Body of pancreas (tissue), 4 donors: ENCODE results near the gene WDR12. TPM values are rescaled to one million over a fixed set of nuclear protein-coding genes. Genes with fewer than 3 reads are reported as not detected.

Experiments
- ATAC-seq: fragments of 150-250 bp; one replicate; pipeline ENCODE4 v1.9.1; 2016
- DNase-seq, 4 donors: peaks; one replicate each; pipeline ENCODE4 v3.0.0-alpha.2; 2019
- H3K27ac ChIP-seq, 4 donors: fragments of 200-600 bp; sonication (generic); 1 replicate in 3 of 4; 2 replicates in 1 of 4; pipeline versions ENCODE4 v1.5.1 to v1.6.1; 2016 to 2019; ENCODE audit warnings: mild to moderate bottlenecking in 1 of 4, mixed read lengths in 1 of 4, moderate library complexity in 1 of 4
- H3K27me3 ChIP-seq, 2 donors: fragments of 200-600 bp; sonication (generic); one replicate each; pipeline ENCODE4 v1.6.0; 2016; ENCODE audit warnings: mild to moderate bottlenecking in 1 of 2
- H3K36me3 ChIP-seq, 2 donors: fragments of 200-600 bp; sonication (generic); replicated peaks in 1 of 2; 2 replicates each; pipeline ENCODE4 v1.5.1; 2016; ENCODE audit warnings: low read depth in 2 of 2; ENCODE audit not compliant: insufficient read depth in 1 of 2
- H3K4me1 ChIP-seq: fragments of 200-600 bp; sonication (generic); one replicate; pipeline ENCODE4 v1.6.0; 2016
- H3K4me3 ChIP-seq, 2 donors: fragments of 200-600 bp; sonication (generic); 1 replicate in 1 of 2; 2 replicates in 1 of 2; pipeline ENCODE4 v1.5.1; 2016 to 2019
- H3K9me3 ChIP-seq, 3 donors: fragments of 200-600 bp; sonication (generic); 1 replicate in 2 of 3; 2 replicates in 1 of 3; pipeline ENCODE4 v1.5.1; 2016
- POLR2A ChIP-seq, 3 donors: fragments of 450-650 bp; IDR thresholded peaks; one replicate each; pipeline ENCODE4 v1.6.1; 2016; ENCODE audit warnings: antibody characterized with exemption in 3 of 3, mild to moderate bottlenecking in 2 of 3
- WGBS, 2 donors: methylation state at CpG; one replicate each; pipeline ENCODE4 v1.1.5; 2017; 5-methylcytosine and 5-hydroxymethylcytosine counted together
- intact Hi-C: fragments of 100-400 bp; cut with DNase I; formaldehyde crosslinking; loops from one replicate; pipeline ENCODE4 v1.15.1; 2023
- total RNA-seq, 2 donors: library from RNA; depleted of rRNA; stranded (reverse); fragments of >200 nt; gene quantifications; one replicate each; pipeline ENCODE4 v1.1.0, GENCODE V29; 2016
- TF ChIP-seq, protein P1 (sequence below), 7 experiments: fragments of 450-650 bp in 4 of 7; fragments of 200-600 bp in 3 of 7; sonication (generic) in 3 of 7; IDR thresholded peaks; one replicate each; pipeline ENCODE4 v1.5.1; 2016 to 2019; ENCODE audit warnings: antibody characterized with exemption in 7 of 7

Gene WDR12
- total RNA-seq, 2 donors from 2014 or later, result 5.3 to 9.9 TPM

DNA sequence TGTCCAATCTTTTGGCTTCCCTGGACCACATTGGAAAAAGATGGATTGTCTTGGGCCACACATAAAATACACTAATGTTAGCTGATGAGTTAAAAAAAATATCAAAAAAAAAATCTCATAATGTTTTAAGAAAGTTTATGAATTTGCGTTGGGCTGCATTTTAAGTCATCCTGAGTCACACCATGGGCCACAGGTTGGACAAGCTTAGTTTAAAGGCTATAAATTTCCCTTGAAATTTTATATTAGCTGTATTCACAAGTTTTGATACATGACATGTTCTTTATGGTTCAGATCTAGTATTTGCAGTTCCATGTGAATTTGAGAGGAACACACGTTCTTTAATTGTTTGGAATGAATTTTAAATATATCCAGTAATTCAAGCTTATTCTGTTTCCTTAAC, 22.5 kb upstream of the WDR12 start:
- intact Hi-C loops, result no loop called here
- H3K36me3 ChIP-seq, result no peaks in the 10 kb centered on the region
- whole genome bisulfite sequencing, 2 donors, result 95 to 96% methylated on average over 2 of the region's 2 CpGs
- no peak for ATAC-seq
- H3K9me3 ChIP-seq, result no peaks in the 10 kb centered on the region
- no peak overlapping the region for H3K4me3 ChIP-seq
- H3K27ac ChIP-seq, result no peak overlapping the region
- no peak for DNase-seq
- no peaks in the 10 kb centered on the region for H3K4me1 ChIP-seq
- TF ChIP-seq, protein P1, sequence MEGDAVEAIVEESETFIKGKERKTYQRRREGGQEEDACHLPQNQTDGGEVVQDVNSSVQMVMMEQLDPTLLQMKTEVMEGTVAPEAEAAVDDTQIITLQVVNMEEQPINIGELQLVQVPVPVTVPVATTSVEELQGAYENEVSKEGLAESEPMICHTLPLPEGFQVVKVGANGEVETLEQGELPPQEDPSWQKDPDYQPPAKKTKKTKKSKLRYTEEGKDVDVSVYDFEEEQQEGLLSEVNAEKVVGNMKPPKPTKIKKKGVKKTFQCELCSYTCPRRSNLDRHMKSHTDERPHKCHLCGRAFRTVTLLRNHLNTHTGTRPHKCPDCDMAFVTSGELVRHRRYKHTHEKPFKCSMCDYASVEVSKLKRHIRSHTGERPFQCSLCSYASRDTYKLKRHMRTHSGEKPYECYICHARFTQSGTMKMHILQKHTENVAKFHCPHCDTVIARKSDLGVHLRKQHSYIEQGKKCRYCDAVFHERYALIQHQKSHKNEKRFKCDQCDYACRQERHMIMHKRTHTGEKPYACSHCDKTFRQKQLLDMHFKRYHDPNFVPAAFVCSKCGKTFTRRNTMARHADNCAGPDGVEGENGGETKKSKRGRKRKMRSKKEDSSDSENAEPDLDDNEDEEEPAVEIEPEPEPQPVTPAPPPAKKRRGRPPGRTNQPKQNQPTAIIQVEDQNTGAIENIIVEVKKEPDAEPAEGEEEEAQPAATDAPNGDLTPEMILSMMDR (IDR thresholded peaks at IDR 0.05), result no peak
- no peak for TF ChIP-seq POLR2A (IDR thresholded peaks at IDR 0.05)
- no peaks in the 10 kb centered on the region for H3K27me3 ChIP-seq

DNA sequence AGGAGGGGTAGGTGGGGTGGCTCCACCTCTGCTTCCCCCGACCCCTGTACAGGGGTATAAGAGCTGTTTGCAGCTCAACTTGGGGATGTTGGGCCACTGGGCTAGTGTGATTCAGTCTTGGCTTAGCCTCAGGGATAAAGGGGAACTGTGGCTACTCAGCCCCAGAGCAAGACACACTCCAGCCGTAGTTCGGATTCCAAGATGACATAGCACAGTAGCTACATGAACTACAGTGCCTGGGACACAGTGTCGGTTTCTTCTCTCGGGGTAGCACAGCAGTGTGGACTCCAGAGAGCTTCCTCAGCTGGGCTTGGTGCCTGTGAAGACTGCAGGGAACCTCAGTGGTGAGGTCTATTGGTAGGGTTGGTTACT, 21.7 kb upstream of the WDR12 start:
- WGBS, 2 donors, result 91 to 98% methylated on average over 5 of the region's 5 CpGs
- intact Hi-C loops, result no loop called here
- ATAC-seq, result no peak

DNA sequence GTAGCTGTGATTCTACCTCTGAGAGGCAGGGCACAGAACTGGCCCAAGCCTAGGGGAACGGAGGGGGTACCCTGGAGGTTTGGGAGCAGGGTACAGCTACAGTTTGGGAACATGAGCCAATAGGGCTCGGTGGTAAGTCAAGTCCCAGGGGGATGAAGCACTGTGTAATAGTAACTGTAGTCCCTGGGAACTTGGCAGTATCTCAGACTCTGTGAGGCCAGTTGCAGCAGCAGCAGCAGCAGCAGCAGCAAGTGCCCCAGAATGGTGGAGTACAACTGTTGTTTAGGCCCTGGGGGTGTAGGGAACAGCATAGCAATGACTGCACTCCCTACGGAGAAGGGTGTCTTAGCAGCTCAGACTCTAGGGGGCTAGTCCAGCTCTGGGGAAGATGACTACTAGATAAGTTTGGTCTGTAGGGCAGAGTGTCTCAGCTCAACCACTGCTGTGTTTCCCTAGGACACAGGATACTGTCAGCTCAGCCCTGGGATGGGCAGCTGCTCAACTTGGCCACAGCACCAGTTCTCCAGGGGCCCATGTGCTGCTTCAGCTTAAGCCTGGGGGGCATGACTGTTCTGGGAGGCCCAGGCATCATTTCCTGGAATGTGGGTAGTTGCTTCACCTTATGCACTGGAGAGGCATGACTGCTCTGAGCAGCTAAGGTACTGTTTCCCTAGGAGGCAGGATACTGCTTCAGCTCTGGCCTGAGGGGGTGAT, 21.1 kb upstream of the WDR12 start:
- Histone ChIP-seq H3K4me1 (no peaks in the 10 kb centered on the region), H3K27ac (no peak overlapping the region), H3K27me3 (no peaks in the 10 kb centered on the region), H3K36me3 (no peaks in the 10 kb centered on the region), H3K4me3 (no peak overlapping the region), H3K9me3 (no peaks in the 10 kb centered on the region)
- WGBS, 2 donors, result 94 to 100% methylated on average over 1 to 3 of the region's 3 CpGs
- TF ChIP-seq, protein P1 (IDR thresholded peaks at IDR 0.05), result no peak
- TF ChIP-seq POLR2A (IDR thresholded peaks at IDR 0.05), result no peak
- no peak for ATAC-seq
- intact Hi-C loops, result no loop called here
- DNase-seq, result no peak

More for the DNA sequence above, 21.7 kb upstream of the WDR12 start:
- Histone ChIP-seq H3K4me3 (no peak overlapping the region), H3K9me3 (no peaks in the 10 kb centered on the region), H3K27me3 (no peaks in the 10 kb centered on the region), H3K4me1 (no peaks in the 10 kb centered on the region), H3K27ac (no peak overlapping the region), H3K36me3 (no peaks in the 10 kb centered on the region)
- TF ChIP-seq, protein P1 (IDR thresholded peaks at IDR 0.05), result no peak
- TF ChIP-seq POLR2A (IDR thresholded peaks at IDR 0.05), result no peak
- no peak for DNase-seq

DNA sequence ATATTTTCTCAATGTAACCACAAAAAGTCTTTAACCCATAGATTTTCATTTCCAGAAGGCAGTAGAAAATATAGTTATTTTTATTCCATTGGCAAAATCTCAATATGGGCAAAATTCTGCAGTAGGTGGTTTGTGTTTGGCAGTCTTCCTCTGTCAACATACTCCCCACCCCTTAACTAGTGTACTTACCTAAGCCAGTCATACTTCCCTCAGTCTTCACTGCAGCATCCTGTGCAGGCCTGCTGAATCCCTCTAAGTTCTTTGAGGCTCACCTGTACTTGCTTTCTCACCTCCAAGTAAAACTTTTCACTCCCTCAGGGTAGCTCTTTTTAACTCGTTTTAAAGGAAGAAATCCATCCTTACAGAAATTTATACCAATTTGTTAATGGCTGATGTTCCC, 7.4 kb upstream of the WDR12 start:
- DNase-seq, result no peak

More for the DNA sequence above, 7.4 kb upstream of the WDR12 start:
- H3K4me3 ChIP-seq, result no peak overlapping the region
- H3K36me3 ChIP-seq, result no peaks in the 10 kb centered on the region
- intact Hi-C loops, result no loop called here
- no peak for ATAC-seq
- no peaks in the 10 kb centered on the region for H3K27me3 ChIP-seq
- no peaks in the 10 kb centered on the region for H3K4me1 ChIP-seq
- no peaks in the 10 kb centered on the region for H3K9me3 ChIP-seq
- 84 to 89% methylated on average over 1 of the region's 1 CpG for WGBS, 2 donors
- H3K27ac ChIP-seq, result no peak overlapping the region
- no peak for TF ChIP-seq POLR2A (IDR thresholded peaks at IDR 0.05)
- TF ChIP-seq, protein P1 (IDR thresholded peaks at IDR 0.05), result no peak
